GM06990 (cell line): ENCODE measurements around the gene NBL1.

ENCODE experiments used
- DNase-seq: peaks from one replicate; pipeline ENCODE4 v3.0.0-alpha.2; 2011; ENCODE audit not compliant: insufficient read length; ENCODE audit errors: extremely low read depth
- H3K27me3 ChIP-seq: replicated peaks from 2 replicates; pipeline ENCODE4 v1.6.0; 2011; ENCODE audit warnings: low read length; ENCODE audit not compliant: control insufficient read depth, insufficient read depth
- H3K36me3 ChIP-seq: 2 replicates; pipeline ENCODE4 v1.5.1; 2011; ENCODE audit warnings: low read length; ENCODE audit not compliant: control insufficient read depth, insufficient read depth
- H3K4me3 ChIP-seq: replicated peaks from 2 replicates; pipeline ENCODE4 v1.5.1; 2011; ENCODE audit warnings: low read depth, mild to moderate bottlenecking, control low read depth, low read length
- CTCF ChIP-seq: IDR thresholded peaks from 2 replicates; pipeline ENCODE4 v1.5.1; 2011; ENCODE audit warnings: low read length, control low read depth, mild to moderate bottlenecking, inconsistent platforms; ENCODE audit not compliant: insufficient read depth, poor library complexity, severe bottlenecking

Gene NBL1

GRCh38 chr1:19656134-19656779 is 12.1 kb downstream of the NBL1 start:
- H3K36me3 ChIP-seq, result no peaks in the 10 kb centered on the region
- no peak for TF ChIP-seq CTCF
- no peak overlapping the region for H3K4me3 ChIP-seq
- DNase-seq, result no peak
- H3K27me3 ChIP-seq, result no peaks in the 10 kb centered on the region

- no peak for DNase-seq
- Histone ChIP-seq H3K36me3 (no peaks in the 10 kb centered on the region), H3K27me3 (no peaks in the 10 kb centered on the region), H3K4me3 (no peak overlapping the region)
- no peak for TF ChIP-seq CTCF
Measured at GRCh38 chr1:19656780-19657466, 12.8 kb downstream of the NBL1 start.

- Histone ChIP-seq H3K27me3 (no peaks in the 10 kb centered on the region), H3K4me3 (no peak overlapping the region), H3K36me3 (no peaks in the 10 kb centered on the region)
- no peak for TF ChIP-seq CTCF
- no peak for DNase-seq
Measured at GRCh38 chr1:19657511-19657910, 13.4 kb downstream of the NBL1 start.

GRCh38 chr1:19658186-19658585 is 14.1 kb downstream of the NBL1 start:
- no peaks in the 10 kb centered on the region for H3K27me3 ChIP-seq
- no peak for DNase-seq
- H3K4me3 ChIP-seq, result no peak overlapping the region
- TF ChIP-seq CTCF, result no peak
- H3K36me3 ChIP-seq, result no peaks in the 10 kb centered on the region

GRCh38 chr1:19661721-19662228 is 17.7 kb downstream of the NBL1 start:
- DNase-seq, result no peak

More at GRCh38 chr1:19661721-19662228, 17.7 kb downstream of the NBL1 start:
- Histone ChIP-seq H3K27me3 (no peaks in the 10 kb centered on the region; the same call in 1 of the 2 replicates), H3K4me3 (no peak overlapping the region), H3K36me3 (no peaks in the 10 kb centered on the region)
- peak; percentile 58 for TF ChIP-seq CTCF
